ENCODE data around the gene LYSMD2. TPM values are rescaled to one million over a fixed set of nuclear protein-coding genes. Genes with fewer than 3 reads are reported as not detected.

Gene LYSMD2
- polyA plus RNA-seq, 3 donors = 3.1 to 4.5 (median 3.8) TPM

GRCh38 chr15:51675234-51675633 is 62.2 kb downstream of the LYSMD2 start:
- DNase-seq = no peak

Other genes with a start within 250 kb of the LYSMD2 start
- 10 to 100 TPM; 45.5 to 88.2 (median 82.4) TPM for gene DMXL2, start 114.9 kb downstream of the LYSMD2 start, polyA plus RNA-seq (ENCODE audit: insufficient read length in 3 of 3)
- under 1 TPM in 1 of 3 donors, not detected in 2; 0.26 TPM for gene SCG3, start 56.2 kb downstream of the LYSMD2 start, polyA plus RNA-seq (ENCODE audit: insufficient read length in 3 of 3)
- 1 to 10 TPM; 4.3 to 5.2 (median 4.4) TPM for gene TMOD2, start 13.9 kb upstream of the LYSMD2 start, polyA plus RNA-seq (ENCODE audit: insufficient read length in 3 of 3)
- 10 to 100 TPM; 42.8 to 50.9 (median 48.5) TPM for gene TMOD3, start 92.0 kb upstream of the LYSMD2 start, polyA plus RNA-seq (ENCODE audit: insufficient read length in 3 of 3)
- gene LEO1, start 234.1 kb upstream of the LYSMD2 start, polyA plus RNA-seq (ENCODE audit: insufficient read length in 3 of 3) = 10 to 100 TPM; 26.4 to 36.6 (median 33.7) TPM

Measured in renal pelvis (tissue), 4 donors.